ENCODE measurements around the gene SNRPE.

The SNRPE gene

DNA sequence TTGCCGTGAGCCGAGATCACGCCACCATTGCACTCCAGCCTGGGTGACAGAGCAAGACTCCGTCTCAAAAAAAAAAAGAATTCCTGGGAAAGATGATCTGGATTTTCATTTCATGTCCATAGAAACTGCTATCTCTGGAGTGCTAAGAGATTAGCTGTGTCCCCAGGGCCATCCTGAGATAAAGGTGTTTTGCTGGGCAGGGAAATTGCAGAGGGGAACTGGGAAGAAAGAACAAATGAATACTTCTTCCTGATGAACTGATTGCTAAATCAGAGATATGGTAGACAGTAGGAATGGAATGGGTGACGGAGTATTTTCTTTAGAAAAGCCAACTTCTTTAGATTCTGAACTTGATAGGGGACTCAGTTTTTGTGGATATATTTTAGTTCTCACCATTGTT is 19.2 kb downstream of the SNRPE start:
- no peak for DNase-seq

DNA sequence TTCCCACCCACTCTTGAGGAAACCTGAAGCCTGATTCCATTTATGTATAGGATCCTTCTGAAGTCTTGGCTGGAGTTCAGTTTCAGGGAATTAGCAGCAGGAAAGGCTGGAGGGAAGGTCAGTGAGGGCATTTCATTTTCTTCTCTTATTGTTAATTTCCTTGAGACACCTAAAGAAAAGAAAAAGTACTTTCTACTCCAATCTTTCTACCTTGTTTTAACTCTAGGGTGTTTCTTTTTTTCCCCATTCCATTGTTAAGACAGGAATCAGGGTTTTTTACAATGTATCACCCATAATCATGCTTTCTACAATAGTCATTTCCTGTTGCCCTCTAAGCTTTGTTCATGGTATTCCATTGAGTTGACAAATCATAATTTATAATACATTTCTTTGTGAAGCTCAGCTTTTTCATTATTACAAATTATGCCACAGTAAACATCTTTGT is 27.4 kb downstream of the SNRPE start:
- peak; percentile 85 for DNase-seq

DNA sequence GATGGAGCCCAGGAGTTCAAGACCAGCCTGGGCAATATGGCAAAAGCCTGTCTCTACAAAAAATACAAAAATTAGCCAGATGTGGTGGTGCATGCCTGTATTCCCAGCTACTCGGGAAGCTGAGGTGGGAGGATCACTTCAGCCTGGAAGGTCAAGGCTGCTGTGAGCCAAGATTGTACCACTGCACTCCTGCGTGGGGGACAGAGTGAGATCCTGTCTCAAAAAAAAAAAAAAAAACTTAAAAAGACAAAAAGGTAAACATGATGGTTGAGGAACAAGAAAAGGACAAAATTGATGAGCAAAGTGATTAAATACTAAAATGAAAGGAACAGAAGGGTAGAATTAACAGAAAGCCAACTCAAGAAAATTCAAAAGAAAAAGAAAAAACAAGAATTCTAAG is 30.6 kb downstream of the SNRPE start:
- DNase-seq = no peak

DNA sequence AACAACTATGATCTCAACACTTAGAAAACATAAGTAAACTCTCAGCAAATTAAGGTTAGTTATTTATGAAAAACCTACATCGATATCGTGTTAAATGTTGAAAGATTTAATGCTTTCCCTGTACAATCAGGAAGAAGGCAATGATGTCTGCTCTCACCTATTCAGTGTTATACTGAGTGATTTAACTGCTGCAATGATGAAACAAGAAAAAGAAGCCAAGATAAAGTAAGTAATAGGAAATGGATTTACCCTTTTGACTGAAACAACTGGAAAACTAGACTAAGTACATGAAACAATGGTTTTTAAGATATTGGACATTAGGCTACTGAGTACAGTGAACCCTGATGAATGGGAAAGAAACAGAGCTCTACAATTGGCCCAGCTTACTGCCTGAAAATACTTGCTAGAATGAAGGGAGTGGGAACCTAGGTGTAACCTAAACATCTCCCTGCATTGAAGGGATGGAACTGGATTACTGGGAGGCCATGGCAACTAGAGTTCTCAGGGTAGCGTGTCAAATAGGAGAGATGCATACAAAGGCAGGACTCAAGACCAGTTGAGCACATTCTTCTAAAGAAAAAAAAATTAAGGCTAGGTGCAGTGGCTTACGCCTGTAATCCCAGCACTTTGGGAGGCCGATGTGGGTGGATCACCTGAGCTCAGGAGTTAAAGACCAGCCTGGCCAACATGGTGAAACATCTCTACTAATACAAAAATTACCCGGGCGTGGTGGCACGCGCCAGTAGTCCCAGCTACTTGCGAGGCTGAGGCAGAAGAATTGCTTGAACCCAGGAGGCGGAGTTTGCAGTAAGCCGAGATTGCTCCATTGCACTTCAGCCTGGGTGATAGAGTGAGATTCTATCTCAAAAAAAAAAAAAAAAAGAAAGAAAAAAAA is 37.3 kb downstream of the SNRPE start:
- DNase-seq = no peak

DNA sequence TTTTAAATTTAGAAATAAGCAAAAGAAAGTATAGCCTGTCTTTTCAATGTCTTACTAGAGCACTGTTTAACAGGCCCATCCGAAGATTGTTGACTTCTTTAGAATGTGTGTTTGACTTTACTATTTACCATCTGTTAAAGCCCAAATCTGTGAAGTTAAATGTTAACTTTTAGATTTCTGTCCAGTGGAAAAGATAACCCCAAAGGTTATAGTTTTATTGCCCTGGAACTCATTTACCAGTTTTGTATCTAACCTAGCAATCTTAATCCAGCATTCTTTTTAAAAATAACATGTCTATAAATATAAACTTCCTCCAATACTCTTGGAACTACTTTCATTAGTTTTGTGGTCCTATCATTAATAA is 37.9 kb downstream of the SNRPE start:
- no peak for DNase-seq

DNA sequence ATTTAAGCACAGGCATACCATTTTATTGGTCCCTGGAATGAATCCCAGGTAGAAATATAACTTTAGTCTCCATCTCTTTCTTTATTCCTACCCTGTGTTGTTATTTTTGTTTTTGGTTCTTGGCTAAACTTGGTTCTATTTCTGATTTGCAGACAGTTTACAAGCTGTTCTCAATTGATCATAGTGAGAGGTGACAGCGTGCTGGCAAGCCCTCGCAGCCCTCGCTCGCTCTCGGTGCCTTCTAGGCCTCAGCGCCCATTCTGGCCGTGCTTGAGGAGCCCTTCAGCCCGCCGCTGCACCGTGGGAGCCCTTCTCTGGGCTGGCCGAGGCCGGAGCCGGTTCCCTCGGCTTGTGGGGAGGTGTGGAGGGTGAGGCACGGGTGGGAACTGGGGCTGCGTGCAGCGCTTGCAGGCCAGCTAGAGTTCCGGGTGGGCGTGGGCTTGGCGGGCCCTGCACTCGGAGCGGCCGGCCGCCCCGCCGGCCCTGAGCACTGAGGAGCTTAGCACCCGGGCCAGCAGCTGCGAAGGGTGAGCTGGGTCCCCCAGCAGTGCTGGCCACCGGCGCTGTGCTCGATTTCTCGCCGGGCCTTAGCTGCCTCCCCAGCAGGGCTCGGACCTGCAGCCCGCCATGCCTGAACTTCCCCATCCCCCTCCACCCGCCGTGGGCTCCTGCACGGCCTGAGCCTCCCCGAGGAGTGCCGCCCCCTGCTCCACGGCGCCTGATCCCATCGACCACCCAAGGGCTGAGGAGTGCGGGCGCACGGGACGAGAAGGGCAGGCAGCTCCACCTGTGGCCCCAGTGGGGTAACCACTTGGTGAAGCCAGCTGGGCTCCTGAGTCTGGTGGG is 38.7 kb downstream of the SNRPE start:
- no peak for DNase-seq

DNA sequence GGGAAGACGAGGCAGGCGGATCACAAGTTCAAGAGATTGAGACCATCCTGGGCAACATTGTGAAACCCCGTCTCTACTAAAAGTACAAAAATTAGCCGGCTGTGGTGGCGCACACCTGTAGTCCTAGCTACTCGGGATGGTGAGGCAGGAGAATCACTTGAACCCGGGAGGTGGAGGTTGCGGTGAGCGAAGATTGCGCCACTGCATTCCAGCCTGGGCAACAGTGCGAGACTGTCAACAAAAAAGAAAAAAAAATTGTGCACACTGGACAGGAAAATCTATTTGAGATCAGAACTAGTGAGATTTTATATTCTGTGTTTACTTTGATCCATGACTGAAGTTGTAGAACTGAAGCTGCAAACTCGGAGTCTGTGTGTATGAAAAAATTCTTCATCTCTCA is 40.2 kb downstream of the SNRPE start:
- no peak for DNase-seq

DNA sequence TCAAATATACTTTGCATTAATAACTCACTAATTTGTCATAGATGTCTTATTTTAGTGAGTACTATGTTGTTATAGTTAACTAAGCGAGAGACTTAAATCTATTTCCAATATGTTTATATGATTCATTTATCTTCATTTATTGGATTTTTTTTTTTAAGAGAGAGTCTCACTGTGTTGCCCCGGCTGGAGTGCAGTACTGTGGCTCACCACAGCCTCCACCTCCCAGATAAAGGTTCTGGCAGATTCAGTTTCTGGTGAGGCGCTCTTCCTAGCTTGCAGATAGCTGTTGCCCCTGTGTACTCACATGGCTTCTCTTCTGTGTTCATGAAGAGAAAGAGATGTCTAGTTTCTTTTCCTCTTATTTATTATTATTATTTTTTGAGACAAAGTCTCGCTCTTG is 43.9 kb downstream of the SNRPE start:
- DNase-seq = no peak

DNA sequence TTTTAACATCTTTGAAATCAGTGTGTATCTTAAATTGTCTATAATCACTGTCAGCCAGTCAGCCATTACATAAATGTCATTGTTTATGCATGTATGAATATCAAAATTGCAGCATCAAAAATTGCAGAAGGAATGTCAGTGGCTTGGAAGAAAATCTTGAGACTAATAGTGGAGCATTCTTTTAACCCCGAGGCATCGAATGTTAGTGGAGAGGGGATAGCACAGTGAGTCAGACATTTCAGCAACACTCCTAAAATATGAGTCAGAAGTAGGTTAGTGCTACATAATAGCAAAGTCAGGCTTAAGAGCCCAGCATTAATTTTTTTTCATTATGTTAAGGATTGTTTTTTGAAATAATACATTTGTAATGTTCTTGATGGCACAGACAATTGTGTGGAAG is 45.5 kb downstream of the SNRPE start:
- peak; percentile 97 for DNase-seq

DNA sequence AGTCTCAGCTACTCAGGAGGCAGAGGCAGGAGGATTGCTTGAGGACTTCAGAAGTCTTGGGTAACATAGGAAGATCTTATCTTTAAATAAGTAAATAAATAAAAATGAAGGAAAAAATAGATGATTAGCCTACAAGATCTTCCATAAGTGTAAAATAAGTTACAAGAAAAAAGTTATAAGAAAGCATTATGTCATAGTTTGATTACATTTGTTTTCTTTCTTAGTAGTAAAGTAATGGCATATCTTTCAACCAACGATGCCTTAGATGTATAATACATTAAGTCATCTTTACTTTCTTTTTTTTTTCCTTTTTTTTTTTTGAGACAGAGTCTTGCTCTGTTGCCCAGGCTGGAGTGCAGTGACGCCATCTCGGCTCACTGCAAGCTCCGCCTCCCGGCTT is 46.5 kb downstream of the SNRPE start:
- DNase-seq = peak; percentile 65

DNA sequence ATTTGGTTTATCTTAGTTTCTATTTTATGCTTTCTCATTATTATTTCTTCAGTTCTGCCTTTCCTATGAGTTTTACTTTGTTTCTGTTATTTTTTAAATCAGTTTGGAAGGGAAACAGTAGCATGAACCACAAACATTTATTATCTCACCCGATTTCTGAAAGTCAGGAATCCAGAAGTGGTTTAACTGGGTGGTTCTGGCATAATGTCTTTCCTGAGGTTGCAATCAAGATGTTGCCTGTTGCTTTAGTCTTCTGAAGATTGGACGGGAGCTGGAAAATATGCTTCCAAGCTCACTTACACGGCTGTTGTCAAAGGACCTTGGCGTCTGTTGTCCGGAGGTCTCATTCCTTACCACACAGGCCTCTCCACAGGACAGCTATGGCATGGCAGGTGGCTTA is 50.4 kb downstream of the SNRPE start:
- peak; percentile 25 for DNase-seq

DNA sequence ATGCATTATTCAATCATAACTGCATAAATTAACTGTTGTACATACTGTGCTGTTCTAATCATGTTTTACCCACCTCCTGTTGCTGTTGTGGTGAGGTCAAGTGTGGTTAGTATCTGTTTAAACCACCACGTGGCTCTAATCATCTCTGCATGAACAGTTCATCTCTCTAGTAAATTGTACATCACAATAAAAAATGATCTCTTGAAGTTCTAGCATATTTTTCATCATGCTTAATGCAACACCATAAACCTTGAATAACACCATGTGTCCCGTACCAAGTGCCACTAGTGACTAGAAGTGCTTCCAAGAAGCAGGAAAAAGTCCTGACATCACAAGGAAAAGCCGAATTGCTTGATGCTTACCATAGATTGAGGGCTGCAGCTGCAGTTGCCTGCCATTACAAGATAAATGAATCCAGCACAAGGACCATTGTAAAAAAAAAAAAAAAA is 51.7 kb downstream of the SNRPE start:
- no peak for DNase-seq

DNA sequence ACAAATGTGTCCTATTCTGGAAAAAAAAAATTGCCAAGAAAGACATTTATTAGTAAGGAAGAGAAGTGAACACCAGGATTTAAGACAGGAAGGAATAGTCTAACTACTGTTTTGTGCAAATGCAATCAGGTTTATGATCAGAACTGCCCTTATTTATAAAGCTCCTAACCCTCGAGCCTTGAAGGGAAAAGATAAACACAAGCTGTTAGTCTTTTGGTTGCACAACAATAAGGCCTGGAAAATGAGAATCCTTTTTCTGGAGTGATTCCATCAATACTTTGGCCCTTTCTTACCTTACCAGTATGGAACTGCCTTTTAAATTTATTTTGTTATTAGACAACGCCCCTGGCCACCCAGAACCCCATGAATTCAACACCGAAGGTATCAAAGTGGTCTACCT is 52.9 kb downstream of the SNRPE start:
- no peak for DNase-seq

DNA sequence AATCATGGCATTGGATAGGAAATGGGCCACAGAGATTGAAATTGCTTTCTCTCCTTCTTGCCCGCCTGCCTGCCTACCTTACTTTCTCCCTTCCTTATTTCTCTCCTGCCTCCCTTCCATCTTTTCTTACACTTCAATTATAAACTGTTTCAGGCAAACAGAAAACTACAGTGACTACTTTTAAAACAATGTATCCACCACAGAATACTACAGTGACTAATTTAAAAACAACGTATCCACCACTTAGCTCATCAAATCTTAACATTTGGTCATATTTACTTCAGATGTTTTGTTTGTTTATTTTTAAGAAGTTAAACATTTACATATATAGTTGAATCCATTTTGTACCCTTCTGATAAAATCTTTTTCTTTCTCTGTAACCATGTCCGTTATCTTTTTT is 54.4 kb downstream of the SNRPE start:
- DNase-seq = peak; percentile 72

DNA sequence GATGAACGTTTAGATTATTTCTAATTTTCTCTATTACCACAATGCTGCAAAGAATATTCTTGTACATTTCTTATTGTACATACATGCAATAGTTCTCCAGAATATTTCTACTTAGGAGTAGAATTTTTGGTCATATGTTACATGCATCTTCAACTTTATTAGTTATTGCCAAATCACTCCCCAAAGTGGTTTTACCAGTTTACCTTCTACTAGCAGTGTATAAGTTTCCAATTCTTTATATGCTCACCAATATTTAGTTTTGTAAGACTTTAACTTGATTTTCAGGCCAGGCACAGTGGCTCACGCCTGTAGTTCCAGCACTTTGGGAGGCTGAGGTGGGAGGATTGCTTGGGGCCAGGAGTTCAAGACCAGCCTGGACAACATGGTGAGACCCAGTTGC is 55.4 kb downstream of the SNRPE start:
- no peak for DNase-seq

Data from fibroblast of skin of back (primary cell).